HFFc6 (cell line): Measurements from ENCODE around the gene FFAR1. TPM values are rescaled to one million over a fixed set of nuclear protein-coding genes. Genes with fewer than 3 reads are reported as not detected.

Source experiments
- DNase-seq: peaks from one replicate; pipeline ENCODE4 v3.0.0-alpha.2; 2018
- H3K27ac Mint-ChIP-seq: 2 replicates; pipeline ENCODE4 v1.8.0; 2020; ENCODE audit warnings: mild to moderate bottlenecking, mixed read lengths
- H3K27me3 Mint-ChIP-seq: 2 replicates; pipeline ENCODE4 v1.8.0; 2021; ENCODE audit warnings: mild to moderate bottlenecking, moderate library complexity, mixed read lengths; ENCODE audit not compliant: insufficient read depth
- H3K36me3 Mint-ChIP-seq: 2 replicates; pipeline ENCODE4 v1.8.0; 2021; ENCODE audit warnings: low read depth, mixed read lengths
- H3K4me1 Mint-ChIP-seq: 2 replicates; pipeline ENCODE4 v1.8.0; 2020; ENCODE audit warnings: low read depth, mixed read lengths
- H3K4me3 Mint-ChIP-seq: 2 replicates; pipeline ENCODE4 v1.8.0; 2020; ENCODE audit warnings: mild to moderate bottlenecking, moderate library complexity, mixed read lengths
- H3K9me3 Mint-ChIP-seq: 2 replicates; pipeline ENCODE4 v1.8.0; 2020; ENCODE audit warnings: mild to moderate bottlenecking, mixed read lengths
- total RNA-seq, 6 experiments: library from RNA; stranded (reverse); fragmentation: NEBNext Ultra II Directional; extraction: Animal tissue kit (Norgen Biotek cat#: 25700); gene quantifications; 2 replicates in 1 of 6; 3 replicates in 5 of 6; pipeline ENCODE4 v1.2.3, GENCODE V29; 2021
- TF ChIP-seq, protein P1 (sequence below): fragments of 200-600 bp; sonication (generic); IDR thresholded peaks from 2 replicates; pipeline ENCODE4 v1.5.0; 2021; ENCODE audit warnings: antibody characterized with exemption, mild to moderate bottlenecking

Gene FFAR1
- total RNA-seq, 6 experiments from 2014 or later: not detected

DNA sequence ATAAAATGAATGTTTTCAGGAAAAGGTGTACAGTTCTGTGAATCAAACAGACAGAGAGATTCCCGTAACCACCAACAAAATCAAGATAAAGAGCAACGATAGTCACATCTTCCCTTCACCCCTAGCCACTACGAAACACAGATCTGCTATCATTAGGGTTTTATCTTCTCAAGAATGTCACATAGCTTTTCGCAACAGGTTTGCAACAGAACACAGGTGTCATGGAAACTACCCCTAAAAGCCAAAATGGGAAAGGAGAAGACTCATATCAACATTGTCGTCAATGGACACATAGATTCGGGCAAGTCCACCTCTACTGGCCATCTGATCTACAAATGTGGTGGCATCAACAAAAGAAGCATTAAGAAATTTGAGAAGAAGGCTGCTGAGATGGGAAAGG lies 34.2 kb downstream of the FFAR1 start:
- H3K9me3 Mint-ChIP-seq: peaks cover 24% of the 10 kb centered on the region
- no peak for DNase-seq
- peaks cover 5% of the 10 kb centered on the region for H3K36me3 Mint-ChIP-seq
- no peak overlapping the region for H3K4me3 Mint-ChIP-seq
- H3K27ac Mint-ChIP-seq: no peak overlapping the region
- peaks cover 25% of the 10 kb centered on the region for H3K27me3 Mint-ChIP-seq
- H3K4me1 Mint-ChIP-seq: no peaks in the 10 kb centered on the region
- TF ChIP-seq, protein P1, sequence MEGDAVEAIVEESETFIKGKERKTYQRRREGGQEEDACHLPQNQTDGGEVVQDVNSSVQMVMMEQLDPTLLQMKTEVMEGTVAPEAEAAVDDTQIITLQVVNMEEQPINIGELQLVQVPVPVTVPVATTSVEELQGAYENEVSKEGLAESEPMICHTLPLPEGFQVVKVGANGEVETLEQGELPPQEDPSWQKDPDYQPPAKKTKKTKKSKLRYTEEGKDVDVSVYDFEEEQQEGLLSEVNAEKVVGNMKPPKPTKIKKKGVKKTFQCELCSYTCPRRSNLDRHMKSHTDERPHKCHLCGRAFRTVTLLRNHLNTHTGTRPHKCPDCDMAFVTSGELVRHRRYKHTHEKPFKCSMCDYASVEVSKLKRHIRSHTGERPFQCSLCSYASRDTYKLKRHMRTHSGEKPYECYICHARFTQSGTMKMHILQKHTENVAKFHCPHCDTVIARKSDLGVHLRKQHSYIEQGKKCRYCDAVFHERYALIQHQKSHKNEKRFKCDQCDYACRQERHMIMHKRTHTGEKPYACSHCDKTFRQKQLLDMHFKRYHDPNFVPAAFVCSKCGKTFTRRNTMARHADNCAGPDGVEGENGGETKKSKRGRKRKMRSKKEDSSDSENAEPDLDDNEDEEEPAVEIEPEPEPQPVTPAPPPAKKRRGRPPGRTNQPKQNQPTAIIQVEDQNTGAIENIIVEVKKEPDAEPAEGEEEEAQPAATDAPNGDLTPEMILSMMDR: no peak

DNA sequence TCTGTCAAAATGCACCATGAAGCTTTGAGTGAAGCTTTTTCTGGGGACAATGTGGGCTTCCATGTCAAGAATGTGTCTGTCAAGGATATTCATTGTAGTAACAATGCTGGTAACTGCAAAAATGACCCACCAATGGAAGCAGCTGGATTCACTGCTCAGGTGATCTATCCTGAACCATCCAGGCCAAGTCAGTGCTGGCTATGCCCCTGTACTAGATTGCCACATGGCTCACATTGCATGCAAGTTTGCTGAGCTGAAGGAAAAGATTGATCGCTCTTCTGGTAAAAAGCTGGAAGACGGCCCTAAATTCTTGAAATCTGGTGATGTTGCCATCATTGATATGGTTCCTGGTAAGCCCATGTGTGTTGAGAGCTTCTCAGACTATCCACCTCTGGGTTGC lies 35.8 kb downstream of the FFAR1 start:
- peaks cover 5% of the 10 kb centered on the region for H3K36me3 Mint-ChIP-seq
- H3K27me3 Mint-ChIP-seq: peaks cover 20% of the 10 kb centered on the region
- H3K9me3 Mint-ChIP-seq: peaks cover 28% of the 10 kb centered on the region
- H3K27ac Mint-ChIP-seq: no peak overlapping the region
- TF ChIP-seq, protein P1: no peak
- no peaks in the 10 kb centered on the region for H3K4me1 Mint-ChIP-seq
- H3K4me3 Mint-ChIP-seq: no peak overlapping the region
- DNase-seq: no peak

- Mint-ChIP-seq H3K4me3 (no peak overlapping the region), H3K9me3 (peaks cover 28% of the 10 kb centered on the region), H3K27me3 (no peaks in the 10 kb centered on the region; the same call in 1 of the 2 replicates), H3K4me1 (no peaks in the 10 kb centered on the region), H3K27ac (no peak overlapping the region), H3K36me3 (peaks cover 5% of the 10 kb centered on the region)
- no peak for DNase-seq
- TF ChIP-seq, protein P1: no peak
These were observed 40.8 kb downstream of the FFAR1 start for GRCh38 chr19:35388277-35389054.

DNA sequence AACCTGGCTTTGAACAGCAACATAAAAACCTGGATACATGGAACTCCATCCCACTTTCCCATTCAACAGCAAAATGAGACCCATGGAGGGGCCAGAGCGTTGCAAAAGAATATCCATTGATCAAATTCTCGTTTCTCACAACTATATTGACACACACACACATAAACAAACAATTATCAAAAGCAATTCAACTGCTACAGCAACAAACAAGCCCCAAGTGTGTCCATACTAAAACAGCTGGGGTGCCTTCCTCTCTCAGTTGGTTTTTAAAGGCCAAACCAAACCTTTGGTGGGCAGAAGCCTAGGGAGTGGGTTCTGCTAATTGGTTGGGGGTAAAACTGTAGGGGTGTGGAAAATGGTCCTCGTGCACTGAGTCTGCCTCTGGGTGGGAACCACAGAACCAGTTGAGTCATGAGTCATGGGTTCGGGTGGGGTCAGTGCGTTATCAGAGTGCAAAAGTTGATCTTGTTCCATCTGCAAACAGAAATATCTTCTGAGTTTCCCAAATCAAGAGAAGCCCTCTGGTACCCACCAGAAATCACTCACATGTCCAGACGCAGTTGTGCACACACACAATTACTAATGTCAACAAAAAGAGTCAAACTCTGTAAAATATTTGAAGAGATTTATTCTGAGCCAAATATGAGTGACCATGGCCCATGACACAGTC lies 41.6 kb downstream of the FFAR1 start:
- no peak overlapping the region for H3K4me3 Mint-ChIP-seq
- no peaks in the 10 kb centered on the region; the same call in 1 of the 2 replicates for H3K27me3 Mint-ChIP-seq
- no peak overlapping the region for H3K27ac Mint-ChIP-seq
- H3K36me3 Mint-ChIP-seq: peaks cover 5% of the 10 kb centered on the region
- peaks cover 22% of the 10 kb centered on the region for H3K9me3 Mint-ChIP-seq
- no peaks in the 10 kb centered on the region for H3K4me1 Mint-ChIP-seq
- no peak for DNase-seq
- TF ChIP-seq, protein P1: no peak

DNA sequence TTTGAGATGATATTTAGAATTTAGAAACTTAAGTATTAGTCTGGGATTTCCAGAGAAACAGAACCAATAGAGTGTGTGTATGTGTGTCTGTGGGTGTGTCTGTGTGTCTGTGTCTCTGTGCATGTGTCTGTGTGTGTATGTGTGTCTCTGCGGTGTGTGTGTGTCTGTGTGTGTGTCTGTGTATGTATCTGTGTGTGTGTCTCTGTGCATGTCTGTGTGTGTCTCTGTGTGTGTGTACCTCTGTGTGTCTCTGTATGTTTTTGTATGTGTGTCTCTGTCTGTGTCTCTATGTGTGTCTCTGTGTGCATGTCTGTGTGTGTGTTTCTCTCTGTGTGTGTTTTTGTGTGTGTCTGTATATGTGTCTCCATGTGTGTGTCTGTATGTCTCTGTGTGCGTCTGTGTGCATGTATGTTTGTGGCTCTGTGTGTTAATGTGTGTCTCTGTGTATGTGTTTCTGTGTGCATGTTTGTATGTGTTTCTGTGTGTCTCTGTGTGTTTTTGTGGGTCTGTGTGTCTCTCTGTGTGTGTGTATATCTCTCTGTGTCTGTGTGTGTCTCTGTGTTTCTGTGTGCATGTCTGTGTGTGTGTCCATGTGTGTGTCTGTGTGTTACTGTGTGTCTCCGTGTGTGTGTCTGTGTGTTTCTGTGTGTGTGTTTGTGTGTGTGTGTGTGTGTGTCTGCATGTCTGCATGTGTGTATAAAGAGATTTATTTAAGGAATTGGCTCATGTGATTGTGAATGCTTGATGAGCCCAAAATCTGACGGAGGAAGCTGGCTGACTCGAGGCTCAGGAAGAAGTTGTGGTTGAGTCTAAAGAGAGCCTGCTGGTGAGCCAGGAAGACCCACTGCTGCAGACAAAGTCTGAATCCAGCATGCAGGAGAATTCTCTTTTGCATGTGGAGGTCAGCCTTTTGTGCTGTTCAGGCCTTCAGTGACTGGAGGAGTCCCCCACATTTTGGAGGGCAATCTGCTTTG lies 45.3 kb downstream of the FFAR1 start:
- TF ChIP-seq, protein P1: no peak
- Mint-ChIP-seq H3K4me3 (no peak overlapping the region), H3K27ac (no peak overlapping the region), H3K36me3 (no peaks in the 10 kb centered on the region), H3K9me3 (no peaks in the 10 kb centered on the region), H3K27me3 (no peaks in the 10 kb centered on the region), H3K4me1 (no peaks in the 10 kb centered on the region)
- DNase-seq: no peak
